ENCODE results near the gene RALGPS1.

RALGPS1 gene

DNA sequence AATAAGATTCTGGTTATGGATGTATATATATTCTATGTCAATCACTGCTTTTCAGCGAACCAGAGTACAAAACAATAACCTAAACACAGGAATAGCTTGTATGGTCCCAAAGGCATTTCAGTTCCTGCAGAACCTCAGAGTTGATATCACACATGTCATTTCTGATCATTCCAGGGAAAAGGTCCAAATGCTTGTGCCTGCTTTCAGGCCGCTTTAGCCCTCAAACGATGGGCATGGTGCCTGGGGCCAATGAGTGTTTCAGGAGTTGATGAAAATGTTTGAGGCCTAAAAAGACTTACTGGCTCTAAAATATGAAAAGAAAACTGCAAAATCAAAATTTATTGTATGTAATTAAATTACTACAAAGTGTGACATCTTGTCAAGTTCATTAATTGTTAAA lies 185.1 kb downstream of the RALGPS1 start:
- DNase-seq (ENCODE audit: low spot score), result no peak

GRCh38 chr9:127102176-127102575 lies 187.6 kb downstream of the RALGPS1 start:
- DNase-seq (ENCODE audit: low spot score), result no peak

GRCh38 chr9:127102788-127103187 lies 188.2 kb downstream of the RALGPS1 start:
- DNase-seq (ENCODE audit: low spot score), result no peak

GRCh38 chr9:127104581-127105311 lies 190.2 kb downstream of the RALGPS1 start:
- no peak for DNase-seq (ENCODE audit: low spot score)

GRCh38 chr9:127105805-127106465 lies 191.4 kb downstream of the RALGPS1 start:
- no peak for DNase-seq (ENCODE audit: low spot score)

GRCh38 chr9:127106466-127106855 lies 191.9 kb downstream of the RALGPS1 start:
- DNase-seq (ENCODE audit: low spot score), result no peak

DNA sequence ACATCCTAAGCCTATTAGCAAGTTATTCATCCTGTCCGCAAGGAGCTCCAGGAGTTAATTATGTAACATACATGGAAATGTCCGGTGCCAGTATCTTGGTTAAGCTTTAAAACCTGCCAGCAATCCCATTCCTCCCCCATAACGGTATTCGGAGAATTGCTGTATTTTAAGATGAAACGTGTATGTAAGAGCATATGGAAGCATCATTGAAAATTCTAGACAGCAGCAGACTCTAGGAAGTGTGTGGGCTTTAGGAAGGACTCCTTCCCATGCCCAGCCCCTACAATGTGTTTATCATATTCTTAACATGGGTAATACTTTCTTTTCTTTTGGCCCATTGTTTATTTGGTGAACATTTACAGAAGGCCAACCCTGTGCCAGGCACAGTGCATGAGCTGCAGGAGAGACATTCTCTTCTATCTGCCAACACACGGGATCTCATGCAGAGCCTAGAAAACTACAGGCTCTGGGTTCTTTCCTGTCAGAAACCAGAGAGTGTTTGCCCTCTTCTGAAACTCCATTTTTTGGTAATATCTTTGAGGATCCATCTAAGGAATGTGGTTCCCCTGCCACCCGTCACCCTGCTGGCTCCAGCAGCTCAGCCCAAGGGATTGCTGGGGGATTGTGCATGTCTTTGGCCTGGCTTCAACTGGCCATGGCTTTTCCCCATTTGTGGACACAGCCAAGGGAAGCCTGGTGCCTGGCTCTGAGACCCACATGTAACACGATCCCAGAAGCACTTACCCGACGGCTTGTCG lies 192.8 kb downstream of the RALGPS1 start:
- no peak for DNase-seq (ENCODE audit: low spot score)

GRCh38 chr9:127107929-127108876 lies 193.6 kb downstream of the RALGPS1 start:
- DNase-seq (ENCODE audit: low spot score), result no peak

GRCh38 chr9:127109212-127109711 lies 194.7 kb downstream of the RALGPS1 start:
- DNase-seq (ENCODE audit: low spot score), result no peak

DNA sequence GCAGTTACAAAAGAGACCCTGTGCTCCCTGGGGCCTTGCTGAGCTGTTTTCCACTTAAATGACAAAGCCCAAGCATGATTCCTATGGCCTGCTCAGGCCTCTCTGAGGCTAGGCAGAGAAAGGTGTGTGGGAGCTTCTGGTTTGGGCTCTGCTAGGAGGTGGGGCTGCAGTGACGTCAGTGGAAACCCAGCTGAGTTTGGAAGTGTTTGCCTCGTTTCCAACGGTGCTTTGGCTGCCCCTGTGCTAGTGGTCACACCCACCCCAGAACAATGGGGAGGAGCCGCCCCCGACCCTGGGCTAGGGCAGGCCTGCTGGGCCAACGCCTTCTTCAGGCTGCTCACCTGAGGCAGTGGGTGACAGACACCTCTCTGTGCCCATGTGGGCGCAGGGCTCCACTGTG lies 197.5 kb downstream of the RALGPS1 start:
- no peak for DNase-seq (ENCODE audit: low spot score)

DNA sequence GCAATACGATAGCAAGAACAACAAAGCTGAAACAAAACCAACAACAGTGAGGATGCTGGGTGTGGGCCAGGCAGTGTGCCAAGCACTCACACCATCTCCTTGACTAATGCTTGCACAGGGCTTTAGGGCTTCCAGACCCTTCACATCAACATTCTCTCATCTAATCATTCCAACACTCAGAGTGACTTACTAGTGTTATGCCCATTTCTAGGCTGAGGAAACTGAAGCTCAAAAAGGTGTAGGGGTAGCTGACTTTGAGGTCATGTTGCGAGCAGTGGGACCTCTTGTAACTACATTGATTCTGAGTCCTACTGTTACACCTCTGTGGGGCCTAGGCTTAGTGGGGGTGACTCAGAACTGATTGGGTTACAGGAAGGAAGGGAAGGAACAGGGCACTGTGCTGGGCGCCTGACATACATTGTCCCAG lies 198.2 kb downstream of the RALGPS1 start:
- no peak for DNase-seq (ENCODE audit: low spot score)

GRCh38 chr9:127113191-127113972 lies 198.8 kb downstream of the RALGPS1 start:
- no peak for DNase-seq (ENCODE audit: low spot score)

DNA sequence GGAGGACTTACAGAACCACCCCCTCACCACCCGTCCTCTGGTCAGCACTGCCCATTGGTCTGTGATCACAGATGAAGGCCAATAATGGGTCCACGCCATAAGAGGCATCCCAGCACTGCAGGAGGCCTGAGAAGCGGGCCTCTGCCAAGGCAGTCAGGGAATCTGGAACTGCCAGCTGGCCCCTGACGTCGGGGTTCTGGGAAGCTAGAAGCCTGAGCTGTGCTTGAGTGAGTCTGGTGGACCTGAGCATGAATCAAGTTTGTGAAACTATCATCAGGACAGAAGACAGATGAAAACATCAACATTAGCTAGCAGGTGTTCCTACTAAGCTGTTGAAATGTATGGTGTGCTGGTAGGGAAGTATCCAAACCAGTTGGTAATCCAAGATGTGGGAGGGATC lies 200.0 kb downstream of the RALGPS1 start:
- DNase-seq (ENCODE audit: low spot score), result no peak

DNA sequence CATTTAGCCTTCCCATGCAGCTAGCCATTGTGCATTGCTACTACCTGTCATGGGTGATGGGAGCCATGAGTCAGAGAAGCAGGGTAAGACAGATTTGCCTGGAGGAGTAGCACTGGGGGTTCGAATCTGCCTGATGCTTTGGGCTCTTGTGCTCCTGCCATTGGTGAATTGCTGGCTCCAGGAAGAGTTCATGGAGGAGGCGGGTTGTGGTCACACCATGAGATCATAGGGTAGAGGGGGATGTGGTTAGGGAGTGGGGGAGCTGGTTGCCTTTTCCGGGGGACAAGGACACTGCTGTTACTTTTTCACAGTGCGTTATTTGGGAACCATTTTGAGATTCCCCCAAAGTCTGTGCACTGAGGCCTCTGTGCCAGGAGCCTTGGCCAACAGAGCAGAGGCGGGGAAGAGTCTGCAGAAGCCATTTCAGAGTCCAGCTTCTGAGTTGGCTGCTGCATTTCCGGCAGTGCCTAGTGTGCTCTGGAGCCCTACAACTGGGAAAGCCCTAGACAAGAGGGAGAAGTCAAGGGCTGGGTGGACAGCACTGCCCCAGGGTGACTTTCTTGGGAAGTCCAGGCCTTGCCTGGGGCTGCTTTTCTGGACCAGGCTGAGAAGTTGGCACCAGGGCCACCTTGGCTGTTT lies 201.6 kb downstream of the RALGPS1 start:
- no peak for DNase-seq (ENCODE audit: low spot score)

GRCh38 chr9:127116957-127117356 lies 202.4 kb downstream of the RALGPS1 start:
- no peak for DNase-seq (ENCODE audit: low spot score)

DNA sequence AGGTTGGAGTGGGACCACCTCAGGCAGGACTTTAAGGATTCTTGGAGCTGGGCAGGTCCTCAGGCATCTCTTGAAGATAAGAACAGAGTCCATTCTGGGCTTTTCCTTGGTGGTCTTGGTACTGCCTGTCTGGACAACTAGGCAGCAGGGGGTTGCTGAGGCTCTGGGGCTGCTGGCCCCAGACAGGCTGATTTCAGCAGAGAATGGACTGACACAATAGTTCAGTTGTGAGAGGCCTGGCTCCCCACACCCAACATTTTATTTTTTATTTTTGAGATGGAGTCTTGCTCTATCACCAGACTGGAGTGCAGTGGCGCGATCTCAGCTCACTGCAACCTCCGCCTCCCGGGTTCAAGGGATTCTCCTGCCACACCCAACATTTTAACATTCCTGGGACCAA lies 203.2 kb downstream of the RALGPS1 start:
- no peak for DNase-seq (ENCODE audit: low spot score)

DNA sequence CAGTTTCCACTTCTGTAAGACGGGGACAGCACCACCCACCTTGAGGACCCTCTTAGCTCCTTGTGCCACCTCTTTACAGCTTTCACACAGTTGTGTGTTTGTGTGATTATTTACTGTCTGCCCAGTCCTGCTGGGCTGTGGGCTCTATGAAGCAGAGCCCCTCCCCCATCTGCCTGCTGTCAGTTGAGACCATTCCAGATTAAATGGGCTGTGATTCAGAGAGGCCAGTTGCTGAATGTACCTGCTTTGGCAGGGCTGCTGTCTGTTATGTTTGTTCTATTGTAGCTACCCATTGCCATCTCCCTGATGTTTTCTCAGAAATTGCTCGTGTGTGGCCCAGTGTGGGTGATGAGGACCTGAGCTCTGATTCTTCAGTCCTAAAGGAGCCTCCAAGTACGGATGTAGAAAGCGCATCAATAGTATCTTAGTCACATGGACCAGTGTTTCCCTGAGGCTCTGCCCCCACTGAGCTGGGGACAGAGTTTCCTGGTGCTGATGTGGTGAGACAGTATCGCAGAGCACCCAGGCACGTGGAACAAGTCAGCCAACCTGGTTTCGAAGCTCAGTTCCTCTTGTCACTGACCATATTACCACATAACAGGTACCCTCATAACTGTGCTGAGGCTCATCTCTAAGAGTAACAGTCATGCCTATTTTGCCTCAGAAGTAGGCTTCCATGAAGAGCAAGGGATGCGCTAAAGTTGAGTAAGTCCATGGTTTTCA lies 204.2 kb downstream of the RALGPS1 start:
- no peak for DNase-seq (ENCODE audit: low spot score)

DNA sequence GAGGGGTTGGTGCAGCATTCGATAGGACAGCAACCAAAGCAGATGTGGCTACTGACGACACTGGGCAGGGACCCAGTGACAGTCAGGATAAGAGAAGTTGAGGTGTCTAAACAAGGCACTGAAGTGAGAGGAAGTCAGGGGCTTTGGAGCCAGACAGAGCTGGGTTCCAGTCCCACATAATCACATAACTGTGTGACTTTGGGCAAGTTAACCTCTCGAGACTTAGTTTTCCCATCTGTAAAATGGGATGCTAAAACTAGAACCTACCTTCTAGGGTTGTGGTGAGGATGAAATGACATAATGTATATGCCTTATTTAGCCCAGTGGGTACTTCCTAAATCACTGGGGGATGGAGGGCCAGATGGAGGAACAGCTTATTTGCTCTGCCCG lies 204.7 kb downstream of the RALGPS1 start:
- no peak for DNase-seq (ENCODE audit: low spot score)

- DNase-seq (ENCODE audit: low spot score), result no peak
These were observed 207.1 kb downstream of the RALGPS1 start for GRCh38 chr9:127121628-127122175.
